Measurements from ENCODE around the gene TOP2B.

The TOP2B gene

DNA sequence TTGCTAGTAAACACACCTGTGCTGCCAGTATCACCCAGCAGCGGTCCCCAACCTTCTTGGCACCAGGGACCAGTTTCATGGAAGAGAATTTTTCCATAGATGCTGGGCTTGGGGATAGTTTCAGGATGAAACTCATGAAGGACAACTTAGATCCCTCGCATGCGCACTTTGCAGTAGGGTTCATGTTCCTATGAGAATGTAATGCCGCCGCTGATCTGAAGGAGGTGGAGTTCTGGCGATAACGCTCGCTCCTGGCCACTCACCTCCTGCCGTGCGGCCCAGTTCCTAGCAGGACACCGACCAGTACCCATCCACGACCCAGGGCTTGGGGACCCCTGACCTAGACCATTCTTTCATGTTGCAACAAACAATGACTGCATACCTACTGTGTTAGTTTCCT, 89.7 kb downstream of the TOP2B start:
- Histone ChIP-seq H3K9ac (ENCODE audit: low read depth, low read length, poor library complexity, severe bottlenecking) (no peak overlapping the region), H2AFZ (ENCODE audit: low read length) (no peak overlapping the region), H4K20me1 (ENCODE audit: insufficient read depth, low read length, poor library complexity, severe bottlenecking) (no peaks in the 10 kb centered on the region), H3K79me2 (ENCODE audit: insufficient read depth, low read length) (no peaks in the 10 kb centered on the region), H3K9me3 (ENCODE audit: insufficient read depth, low read depth, low read length) (no peaks in the 10 kb centered on the region), H3K4me1 (ENCODE audit: insufficient read depth, low read length, poor library complexity, severe bottlenecking) (no peaks in the 10 kb centered on the region), H3K27me3 (ENCODE audit: insufficient read depth, low read length, poor library complexity, severe bottlenecking) (no peaks in the 10 kb centered on the region), H3K4me2 (ENCODE audit: low read depth, low read length, poor library complexity, severe bottlenecking) (no peak overlapping the region), H3K4me3 (ENCODE audit: low read length, poor library complexity, severe bottlenecking) (no peak overlapping the region), H3K9me2 (replicated peaks; ENCODE audit: low read depth, low read length) (no peaks in the 10 kb centered on the region), H3F3A (ENCODE audit: low read depth) (no peaks in the 10 kb centered on the region), H3K36me3 (ENCODE audit: insufficient read depth, low read length) (no peaks in the 10 kb centered on the region)
- no peak for TF ChIP-seq CTCF (conservative IDR thresholded peaks at IDR 0.05; ENCODE audit: low read length)
- TF ChIP-seq EZH2phosphoT487 (IDR thresholded peaks at IDR 0.05; ENCODE audit: borderline replicate concordance) = no peak

DNA sequence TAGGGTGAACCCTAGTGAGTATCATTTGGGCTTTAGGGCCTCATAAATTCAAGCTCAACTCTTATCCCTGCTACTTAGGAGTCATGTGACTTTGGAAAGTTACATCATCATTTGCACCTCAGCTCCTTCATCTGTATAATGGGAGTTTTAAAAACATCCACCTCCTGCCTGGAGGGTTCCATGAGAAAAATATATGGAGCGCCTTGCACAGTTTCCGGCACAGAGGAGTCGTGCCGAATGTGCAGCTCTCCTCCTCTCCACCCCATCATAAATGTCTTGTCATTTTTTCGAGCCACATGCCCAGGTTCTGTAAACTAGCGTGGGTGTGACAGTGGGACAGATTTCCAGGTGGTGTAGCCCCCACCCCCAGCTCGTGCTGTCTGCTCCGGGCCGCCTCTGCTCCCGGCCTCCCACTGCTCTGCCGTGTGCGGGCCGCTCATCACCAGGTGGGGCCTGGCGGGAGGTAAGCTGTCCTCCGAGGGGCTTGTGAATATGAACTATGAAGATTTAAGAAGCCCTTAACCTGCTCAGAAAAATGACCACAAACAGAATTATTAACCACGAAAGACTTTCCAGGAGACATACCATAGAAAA, 90.4 kb downstream of the TOP2B start:
- Histone ChIP-seq H2AFZ (ENCODE audit: low read length) (no peak overlapping the region), H3K9ac (ENCODE audit: low read depth, low read length, poor library complexity, severe bottlenecking) (no peak overlapping the region), H3F3A (ENCODE audit: low read depth) (no peaks in the 10 kb centered on the region), H3K79me2 (ENCODE audit: insufficient read depth, low read length) (no peaks in the 10 kb centered on the region), H3K36me3 (ENCODE audit: insufficient read depth, low read length) (no peaks in the 10 kb centered on the region), H4K20me1 (ENCODE audit: insufficient read depth, low read length, poor library complexity, severe bottlenecking) (no peaks in the 10 kb centered on the region), H3K4me1 (ENCODE audit: insufficient read depth, low read length, poor library complexity, severe bottlenecking) (no peaks in the 10 kb centered on the region), H3K9me2 (replicated peaks; ENCODE audit: low read depth, low read length) (no peaks in the 10 kb centered on the region), H3K27me3 (ENCODE audit: insufficient read depth, low read length, poor library complexity, severe bottlenecking) (no peaks in the 10 kb centered on the region), H3K4me3 (ENCODE audit: low read length, poor library complexity, severe bottlenecking) (no peak overlapping the region), H3K4me2 (ENCODE audit: low read depth, low read length, poor library complexity, severe bottlenecking) (no peak overlapping the region), H3K9me3 (ENCODE audit: insufficient read depth, low read depth, low read length) (no peaks in the 10 kb centered on the region)
- no peak for TF ChIP-seq EZH2phosphoT487 (IDR thresholded peaks at IDR 0.05; ENCODE audit: borderline replicate concordance)
- TF ChIP-seq CTCF (conservative IDR thresholded peaks at IDR 0.05; ENCODE audit: low read length) = no peak

DNA sequence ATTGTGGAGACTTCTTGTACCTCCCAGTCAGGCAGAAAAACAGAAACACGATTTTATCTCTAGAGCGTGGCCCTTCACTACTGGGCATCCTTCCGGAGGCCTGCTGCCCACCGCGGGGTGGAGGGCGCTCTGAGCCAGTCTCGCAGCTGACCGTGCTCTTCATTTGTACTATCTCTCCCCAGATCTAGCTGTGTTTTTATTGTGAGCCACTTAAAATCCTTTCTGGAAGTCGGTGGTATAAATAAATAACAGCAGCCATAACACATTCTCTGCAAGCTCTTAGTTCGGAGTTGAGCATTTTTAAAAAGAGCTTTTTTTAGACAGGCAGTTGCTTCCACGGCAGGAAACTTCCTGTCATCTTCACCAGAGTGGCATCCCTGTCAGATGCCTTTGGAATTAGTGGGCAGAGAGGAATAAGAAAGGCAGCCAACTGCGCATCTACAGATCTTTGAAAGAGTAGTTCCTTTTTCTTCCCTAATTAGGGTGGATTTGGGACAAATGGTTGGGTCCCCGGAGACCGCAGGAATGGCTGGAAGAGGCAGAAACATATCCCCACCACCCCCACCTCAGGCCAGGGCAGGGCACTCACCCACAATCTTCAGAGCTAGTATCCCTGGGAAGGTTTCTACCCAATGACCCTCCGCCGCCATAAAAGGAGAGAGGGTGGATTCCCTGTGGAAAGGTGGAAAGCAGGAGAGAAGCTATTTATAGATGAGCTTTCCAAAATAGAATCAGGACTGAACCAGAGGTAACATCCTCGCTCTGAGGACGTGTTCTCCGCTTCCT, 91.1 kb downstream of the TOP2B start:
- no peaks in the 10 kb centered on the region for H3K27me3 ChIP-seq (ENCODE audit: insufficient read depth, low read length, poor library complexity, severe bottlenecking)
- H3K9me3 ChIP-seq (ENCODE audit: insufficient read depth, low read depth, low read length) = no peaks in the 10 kb centered on the region

More for the DNA sequence above, 91.1 kb downstream of the TOP2B start:
- H3K9ac ChIP-seq (ENCODE audit: low read depth, low read length, poor library complexity, severe bottlenecking) = no peak overlapping the region
- no peak overlapping the region for H3K4me2 ChIP-seq (ENCODE audit: low read depth, low read length, poor library complexity, severe bottlenecking)
- H3K9me2 ChIP-seq (replicated peaks; ENCODE audit: low read depth, low read length) = no peaks in the 10 kb centered on the region
- H2AFZ ChIP-seq (ENCODE audit: low read length) = no peak overlapping the region
- H3F3A ChIP-seq (ENCODE audit: low read depth) = no peaks in the 10 kb centered on the region
- TF ChIP-seq CTCF (conservative IDR thresholded peaks at IDR 0.05; ENCODE audit: low read length) (no peak), EZH2phosphoT487 (IDR thresholded peaks at IDR 0.05; ENCODE audit: borderline replicate concordance) (no peak)
- H3K36me3 ChIP-seq (ENCODE audit: insufficient read depth, low read length) = no peaks in the 10 kb centered on the region
- no peaks in the 10 kb centered on the region for H3K79me2 ChIP-seq (ENCODE audit: insufficient read depth, low read length)
- H3K4me3 ChIP-seq (ENCODE audit: low read length, poor library complexity, severe bottlenecking) = no peak overlapping the region
- no peaks in the 10 kb centered on the region for H4K20me1 ChIP-seq (ENCODE audit: insufficient read depth, low read length, poor library complexity, severe bottlenecking)
- no peaks in the 10 kb centered on the region for H3K4me1 ChIP-seq (ENCODE audit: insufficient read depth, low read length, poor library complexity, severe bottlenecking)
